HepG2 (cell line): ENCODE data around the gene GRID1.

Experiments
- GPBP1L1 ChIP-seq: sonication (generic); formaldehyde crosslinking; IDR thresholded peaks from 2 replicates; pipeline ENCODE4 v1.5.0; 2020; ENCODE audit warnings: mild to moderate bottlenecking, missing genetic modification reagents
- MAX ChIP-seq: IDR thresholded peaks from 2 replicates; pipeline ENCODE4 v1.6.1; 2012; ENCODE audit warnings: inconsistent platforms
- NFE2L2 ChIP-seq: fragments of 150-350 bp; IDR thresholded peaks from 2 replicates; pipeline ENCODE4 v1.6.1; 2014; ENCODE audit warnings: low read length
- POLR2A ChIP-seq, 2 experiments: IDR thresholded peaks; 2 replicates each; pipeline ENCODE4 v1.6.1; 2011; ENCODE audit warnings: low read depth in 2 of 2, low read length in 2 of 2, mild to moderate bottlenecking in 1 of 2, moderate library complexity in 1 of 2; ENCODE audit not compliant: insufficient read depth in 1 of 2
- RBM39 ChIP-seq: fragments of 200-400 bp; formaldehyde crosslinking; IDR thresholded peaks from one replicate; pipeline ENCODE4 v1.6.1; 2018; ENCODE audit warnings: antibody characterized with exemption, mild to moderate bottlenecking, low read depth, low read length; ENCODE audit not compliant: poor library complexity, severe bottlenecking
- SMAD1 ChIP-seq: sonication (generic); formaldehyde crosslinking; IDR thresholded peaks from 2 replicates; pipeline ENCODE4 v1.4.0; 2020; ENCODE audit warnings: missing genetic modification reagents, low read depth, mild to moderate bottlenecking, borderline replicate concordance
- UBTF ChIP-seq: sonication (generic); formaldehyde crosslinking; IDR thresholded peaks from 2 replicates; pipeline ENCODE4 v1.4.0; 2020; ENCODE audit warnings: mild to moderate bottlenecking, missing genetic modification reagents
- WIZ ChIP-seq: sonication (generic); formaldehyde crosslinking; IDR thresholded peaks from 2 replicates; pipeline ENCODE4 v1.5.1; 2020; ENCODE audit warnings: mild to moderate bottlenecking, missing genetic modification reagents
- ZNF44 ChIP-seq: sonication (generic); formaldehyde crosslinking; IDR thresholded peaks from 2 replicates; pipeline ENCODE4 v1.5.1; 2020; ENCODE audit warnings: mild to moderate bottlenecking, missing genetic modification reagents
- ZNF770 ChIP-seq: sonication (generic); formaldehyde crosslinking; IDR thresholded peaks from 2 replicates; pipeline ENCODE4 v1.5.0; 2020; ENCODE audit warnings: mild to moderate bottlenecking, missing genetic modification reagents

GRCh38 chr10:86221442-86222335 lies 144.9 kb downstream of the GRID1 start:
- TF ChIP-seq UBTF = no peak
- no peak for TF ChIP-seq ZNF44 (CRISPR knock-in tag)
- no peak for TF ChIP-seq RBM39
- TF ChIP-seq MAX = no peak
- TF ChIP-seq GPBP1L1 = no peak
- TF ChIP-seq ZNF770 = no peak
- TF ChIP-seq SMAD1 = no peak
- TF ChIP-seq WIZ (CRISPR knock-in tag) = no peak
- no peak for TF ChIP-seq POLR2A (IDR thresholded peaks at IDR 0.05; ENCODE audit: insufficient read depth in 1 of 2, low read depth in 2 of 2, low read length in 2 of 2)
- no peak for TF ChIP-seq NFE2L2
